Fibroblast of gingiva (primary cell): ENCODE measurements around the gene SLF2.
A peak's percentile ranks its signal among the peaks of the same experiment; 100 is the strongest.
"Not testable (repeated sequence)": the region's sequence is repeated elsewhere in the genome, so short reads cannot be mapped to it uniquely, and the experiment has no call there.

Experiments
- DNase-seq: peaks from one replicate; pipeline ENCODE4 v3.0.0-alpha.2; 2011; ENCODE audit warnings: low read depth

SLF2 gene

DNA sequence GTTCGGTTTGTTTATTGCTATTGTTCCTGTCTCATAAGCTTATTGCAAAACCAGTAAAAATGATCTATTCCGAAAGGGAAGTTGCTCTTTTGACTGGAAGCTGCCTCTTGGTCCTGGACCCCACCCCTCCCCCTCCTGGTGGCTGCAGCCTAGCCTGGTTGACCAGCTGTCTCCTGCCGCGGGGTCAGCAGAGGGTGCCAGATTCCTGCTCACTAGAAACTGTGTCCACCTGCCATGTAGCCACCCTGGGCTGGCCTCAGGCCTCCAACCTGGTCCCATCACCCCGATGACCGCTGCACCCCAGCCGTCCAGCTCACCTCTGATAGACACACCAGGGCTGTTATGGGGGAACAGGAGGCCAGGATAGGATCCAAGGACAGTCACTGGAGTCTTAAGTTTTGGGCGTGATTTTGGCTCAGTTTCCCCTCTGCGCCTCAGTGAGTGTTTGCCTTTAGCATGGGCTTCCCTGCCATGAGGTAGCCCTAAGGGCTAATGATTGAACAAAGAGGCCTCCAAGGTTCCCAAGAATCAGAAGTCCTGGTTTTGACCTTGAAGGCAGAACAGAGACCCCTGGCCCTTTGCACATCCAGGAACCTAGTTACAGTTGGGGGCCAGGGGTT is 32.9 kb upstream of the SLF2 start:
- DNase-seq: no peak

GRCh38 chr10:100881556-100882213 is 31.1 kb upstream of the SLF2 start:
- DNase-seq: no peak

DNA sequence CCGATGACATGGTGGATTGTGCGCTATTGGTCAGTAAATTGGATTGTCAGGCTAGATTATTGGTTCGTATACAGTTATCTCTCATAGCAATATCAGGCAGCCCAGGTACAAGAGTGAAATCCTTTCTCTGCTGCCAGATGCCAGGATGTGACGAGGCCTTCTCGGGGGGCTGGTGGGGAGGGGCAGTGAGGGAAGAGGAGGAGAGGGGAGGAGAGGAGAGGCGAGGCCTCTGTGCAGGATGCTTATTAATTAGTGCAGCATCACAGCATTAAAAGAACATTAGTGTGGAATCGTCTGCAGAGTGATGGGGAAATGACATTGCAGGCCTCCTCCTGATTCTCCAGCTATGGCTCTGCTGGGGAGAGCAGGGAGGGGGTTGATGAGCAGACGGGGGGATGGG is 30.5 kb upstream of the SLF2 start:
- DNase-seq: no peak

DNA sequence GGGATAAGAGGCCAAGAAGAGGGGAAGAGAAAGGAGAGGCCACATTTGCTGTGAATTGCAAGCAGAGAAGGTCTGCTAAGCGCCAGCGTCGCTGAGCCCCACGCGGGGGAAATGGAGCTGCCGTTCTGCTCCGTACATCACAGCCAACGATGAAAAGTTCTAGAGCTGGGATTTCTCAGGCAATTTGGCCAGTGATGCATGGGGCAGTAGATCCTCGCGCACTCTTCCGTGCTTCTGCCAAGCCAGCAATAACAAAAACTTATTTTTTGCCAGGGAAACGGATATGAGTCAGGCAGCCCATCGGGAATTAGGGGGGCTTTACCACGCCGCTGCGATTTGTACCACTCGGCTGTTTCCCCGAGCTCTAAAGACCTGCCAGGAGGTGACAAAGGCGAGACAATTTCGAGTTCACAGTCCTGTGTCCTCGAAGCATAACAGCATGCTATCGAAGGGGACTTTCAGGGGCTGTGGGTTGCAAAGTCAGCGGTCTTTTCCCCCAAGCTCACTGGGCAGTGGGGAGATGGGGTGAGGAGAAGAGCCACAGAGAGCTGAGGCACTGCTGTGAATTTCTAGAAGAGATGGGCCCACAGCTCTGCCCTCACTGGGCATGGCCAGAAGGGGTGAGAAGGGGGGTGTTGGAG is 30.0 kb upstream of the SLF2 start:
- peak; percentile 57 for DNase-seq

DNA sequence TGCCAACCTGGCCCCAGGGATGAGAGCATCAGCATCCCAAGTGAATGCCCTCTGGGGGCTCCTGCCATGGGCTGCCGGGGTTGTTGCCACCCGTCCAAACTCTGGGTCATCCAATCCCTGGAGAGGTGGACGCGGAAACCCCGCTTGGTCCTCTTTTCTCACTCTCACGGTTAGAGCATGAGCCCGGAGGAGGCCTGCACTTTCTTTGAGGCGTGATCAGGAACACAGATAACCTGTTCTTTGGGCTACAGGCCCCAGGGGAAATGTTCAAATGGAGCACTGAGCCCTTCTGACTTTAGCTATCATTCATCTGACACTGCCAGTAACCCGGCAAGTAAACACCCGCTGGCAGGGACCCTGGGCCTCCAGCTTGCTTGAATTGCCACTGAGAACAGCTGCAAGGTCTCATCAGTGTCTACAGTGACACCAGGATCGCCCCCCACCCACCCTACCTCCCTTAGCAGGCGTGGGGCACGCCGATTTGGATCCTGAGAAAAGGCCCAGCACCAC is 29.4 kb upstream of the SLF2 start:
- no peak for DNase-seq

DNA sequence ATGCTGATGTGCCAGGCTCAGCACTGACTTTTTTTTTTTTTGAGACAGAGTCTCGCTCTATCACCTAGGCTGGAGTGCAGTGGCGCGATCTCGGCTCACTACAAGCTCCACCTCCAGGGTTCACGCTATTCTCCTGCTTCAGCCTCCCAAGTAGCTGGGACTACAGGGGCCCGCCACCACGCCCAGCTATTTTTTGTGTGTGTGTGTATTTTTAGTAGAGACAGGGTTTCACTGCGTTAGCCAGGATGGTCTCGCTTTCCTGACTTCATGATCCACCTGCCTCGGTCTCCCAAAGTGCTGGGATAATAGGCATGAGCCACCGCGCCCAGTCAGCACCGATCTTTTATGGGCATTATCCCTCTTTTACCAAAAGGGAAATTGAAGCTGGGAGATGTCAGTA is 27.2 kb upstream of the SLF2 start:
- not testable (repeated sequence) for DNase-seq

DNA sequence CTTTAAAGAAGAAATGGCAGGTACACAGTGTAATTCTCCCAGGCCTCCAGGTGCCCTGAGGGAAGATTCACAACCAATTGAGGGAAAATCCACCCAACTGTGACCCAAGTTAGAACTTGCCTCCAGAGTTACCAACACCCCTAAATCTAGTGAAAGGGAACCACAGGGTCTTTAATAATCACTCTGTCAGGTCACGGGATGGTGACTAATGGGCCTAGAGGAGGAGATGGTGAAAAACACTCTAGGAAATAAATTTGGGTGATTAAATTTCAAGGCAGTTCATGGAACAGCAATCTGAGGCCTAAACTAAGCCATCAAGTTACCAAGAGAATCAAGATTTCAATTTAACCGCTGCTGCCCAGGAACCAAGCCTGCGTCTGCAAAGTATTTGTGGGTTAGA is 26.7 kb upstream of the SLF2 start:
- DNase-seq: no peak

DNA sequence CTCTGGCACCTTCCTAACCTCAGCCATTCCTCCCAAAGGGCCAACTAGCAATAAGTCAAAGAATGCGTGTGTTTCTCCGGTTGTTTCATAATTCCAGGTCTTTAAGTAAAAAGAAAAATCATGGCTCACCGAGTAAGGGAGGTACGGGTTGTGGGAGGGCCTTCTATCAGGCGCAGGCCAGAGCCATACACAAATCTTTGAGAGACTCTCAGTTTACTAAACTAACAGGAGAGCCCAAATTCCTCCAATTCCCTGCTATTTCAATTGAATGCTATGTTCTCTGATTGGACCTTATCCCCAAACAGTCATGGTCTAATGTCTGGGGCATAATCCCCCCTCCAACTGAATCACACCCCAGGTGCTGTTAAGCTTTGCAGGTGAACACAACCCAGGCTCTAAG is 26.2 kb upstream of the SLF2 start:
- no peak for DNase-seq

DNA sequence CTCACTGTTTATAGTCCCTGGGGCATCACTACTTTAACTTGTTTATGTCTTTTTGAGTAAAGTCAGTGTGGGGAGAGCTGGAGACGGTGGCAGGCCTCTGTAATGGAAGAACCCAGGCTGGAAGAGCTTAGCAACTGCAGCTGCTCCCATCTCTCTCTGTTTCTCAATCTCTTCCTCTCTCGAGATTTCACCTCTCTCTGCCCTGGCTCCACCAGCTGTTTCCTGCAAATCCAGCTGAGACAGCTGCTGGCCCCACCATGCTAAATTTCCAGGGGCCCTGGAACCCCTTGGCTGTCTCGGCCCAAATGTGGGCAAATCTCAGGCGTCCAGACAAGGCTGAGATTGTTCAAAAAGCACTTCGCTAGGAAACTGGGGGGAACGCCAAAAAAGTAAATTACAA is 25.8 kb upstream of the SLF2 start:
- DNase-seq: no peak

- no peak for DNase-seq
Observed at GRCh38 chr10:100887761-100888296, 24.9 kb upstream of the SLF2 start.

- DNase-seq: no peak
Observed at GRCh38 chr10:100888957-100889356, 23.8 kb upstream of the SLF2 start.

DNA sequence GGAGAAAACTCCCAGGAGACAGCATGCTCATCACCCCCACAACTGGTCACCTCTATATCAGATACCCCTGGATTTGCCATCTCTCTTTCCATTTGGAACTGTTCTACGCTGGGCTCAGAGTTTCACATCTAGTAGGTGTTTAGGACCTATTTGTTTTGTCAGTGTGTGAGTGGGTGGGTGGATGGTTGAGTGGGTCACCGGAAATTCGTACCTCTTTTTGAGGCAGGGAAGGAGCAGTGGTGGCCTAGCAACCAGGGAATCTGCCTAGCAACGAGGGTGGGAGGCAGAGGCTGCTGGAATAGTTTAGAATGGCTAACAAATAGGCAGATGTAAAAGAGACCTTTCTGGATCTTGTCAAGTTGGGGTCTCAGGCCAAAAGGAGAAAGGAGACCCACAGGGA is 23.2 kb upstream of the SLF2 start:
- DNase-seq: no peak

DNA sequence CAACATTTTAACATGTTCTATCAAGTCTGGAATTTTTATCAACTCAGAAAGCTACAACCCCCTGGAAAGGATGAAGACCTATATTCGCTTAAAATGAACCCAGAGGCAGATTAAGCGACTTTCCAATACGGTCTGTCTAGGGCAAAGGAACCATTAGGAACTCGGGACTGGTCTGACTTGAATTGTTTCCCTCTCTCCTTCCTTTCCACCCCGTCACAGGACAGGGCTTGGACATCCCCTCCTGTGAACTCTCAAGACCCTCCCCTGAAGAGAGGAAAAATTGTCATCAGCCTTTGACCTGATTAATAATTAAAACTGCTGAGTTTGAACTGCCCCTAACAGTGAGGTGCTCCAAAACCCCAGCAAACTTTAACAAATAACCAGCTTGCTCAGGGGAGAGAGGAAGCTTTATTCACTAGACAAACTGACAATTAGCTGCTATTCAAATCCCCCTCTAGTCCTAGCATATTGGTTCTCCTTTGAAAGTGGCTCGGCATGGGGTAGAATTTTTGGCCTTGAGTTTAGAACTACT is 22.6 kb upstream of the SLF2 start:
- DNase-seq: no peak

GRCh38 chr10:100890673-100891317 is 22.0 kb upstream of the SLF2 start:
- peak; percentile 86 for DNase-seq

DNA sequence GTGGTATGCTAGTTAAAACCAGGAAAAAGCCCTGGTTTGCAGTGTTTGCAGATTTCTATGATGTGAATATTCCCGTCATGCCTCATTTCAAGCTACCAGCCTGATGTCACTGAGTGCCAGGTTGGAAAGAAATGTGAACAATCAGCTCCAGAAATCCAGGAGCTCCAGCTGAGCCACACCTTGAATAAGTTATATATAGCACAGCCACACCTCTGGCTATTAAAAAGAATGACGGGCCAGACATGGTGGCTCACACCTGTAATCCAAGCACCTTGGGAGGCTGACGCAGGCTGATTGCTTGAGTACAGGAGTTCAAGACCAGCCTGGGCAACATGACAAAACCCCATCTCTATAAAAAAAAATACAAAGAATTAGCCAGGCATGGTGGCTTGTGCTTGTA is 18.7 kb upstream of the SLF2 start:
- DNase-seq: no peak

GRCh38 chr10:100894589-100895294 is 18.0 kb upstream of the SLF2 start:
- DNase-seq: no peak

DNA sequence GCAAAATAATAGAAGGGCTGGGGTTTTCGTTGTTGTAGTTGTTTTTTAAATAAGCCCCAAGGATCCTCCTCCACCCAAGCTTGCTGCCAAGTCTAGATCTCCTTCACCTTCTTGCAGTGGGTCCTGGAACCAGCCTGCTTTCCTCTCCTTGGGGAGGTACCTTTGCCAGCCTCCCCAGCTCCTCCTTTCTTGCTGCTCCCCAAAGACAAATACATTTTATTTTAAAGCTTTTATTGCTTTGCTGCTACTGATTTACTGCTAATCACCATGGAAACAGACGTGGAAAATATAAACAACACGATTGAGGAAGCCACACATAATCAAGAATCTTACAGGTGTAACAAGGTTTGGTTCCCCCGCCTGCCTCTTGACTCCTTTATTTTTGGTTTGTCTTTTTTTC is 17.4 kb upstream of the SLF2 start:
- no peak for DNase-seq

DNA sequence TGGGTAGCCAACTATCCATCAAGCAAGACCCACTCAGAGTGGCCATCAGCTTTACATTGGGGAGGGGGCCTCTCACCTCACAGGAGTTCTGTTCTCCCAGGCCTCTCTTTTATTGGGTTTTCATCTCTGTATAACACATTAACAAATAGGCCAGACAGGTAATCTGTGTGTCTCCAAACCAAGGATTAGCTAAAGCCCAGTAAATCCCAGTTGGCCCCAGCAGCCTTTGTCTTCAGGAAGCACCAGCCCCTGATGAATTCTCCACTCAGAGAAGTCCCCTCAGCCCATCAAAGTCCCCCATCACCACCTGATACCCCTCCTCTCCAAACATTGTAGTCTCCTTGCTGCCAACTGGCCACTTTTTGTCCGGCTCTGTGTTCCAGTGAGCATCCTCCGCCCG is 16.9 kb upstream of the SLF2 start:
- no peak for DNase-seq

- no peak for DNase-seq
Observed at GRCh38 chr10:100896876-100897461, 15.8 kb upstream of the SLF2 start.

DNA sequence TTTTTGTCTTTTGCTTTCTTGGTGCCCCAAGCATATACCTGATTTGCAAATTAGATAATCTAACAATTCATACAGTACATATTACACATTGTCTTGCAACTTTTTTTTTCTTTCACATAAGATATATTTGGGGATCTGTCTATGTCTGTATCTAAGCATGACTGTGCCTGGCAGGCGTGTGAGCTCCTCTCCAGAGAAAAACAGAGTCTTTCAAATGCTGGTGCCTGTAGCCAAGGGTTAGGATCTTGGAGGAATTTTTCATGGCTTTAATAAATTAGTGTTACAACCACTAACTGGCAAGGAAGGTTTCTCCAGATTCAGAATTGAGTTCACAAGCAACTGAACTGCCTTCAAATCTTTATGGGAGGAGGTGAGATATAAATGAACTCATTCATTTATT is 14.8 kb upstream of the SLF2 start:
- no peak for DNase-seq

GRCh38 chr10:100899171-100899570 is 13.6 kb upstream of the SLF2 start:
- no peak for DNase-seq
